Mesendoderm (in vitro differentiated cells): ENCODE data around the gene PCMTD2.
"Not testable (repeated sequence)": the region's sequence is repeated elsewhere in the genome, so short reads cannot be mapped to it uniquely, and the experiment has no call there.

Experiments used
- DNase-seq: peaks from one replicate; pipeline ENCODE4 v3.0.0; 2013
- H2AK5ac ChIP-seq: 2 replicates; pipeline ENCODE4 v1.6.1; 2013; ENCODE audit warnings: low read length, inconsistent platforms
- H2BK120ac ChIP-seq: 2 replicates; pipeline ENCODE4 v1.6.1; 2013; ENCODE audit warnings: low read depth, mild to moderate bottlenecking, low read length, moderate library complexity, mixed read lengths
- H2BK15ac ChIP-seq: replicated peaks from 2 replicates; pipeline ENCODE4 v1.6.1; 2013; ENCODE audit warnings: low read depth, mild to moderate bottlenecking, moderate library complexity
- H2BK5ac ChIP-seq: 2 replicates; pipeline ENCODE4 v1.6.1; 2013; ENCODE audit warnings: low read length, inconsistent platforms
- H3K18ac ChIP-seq: 2 replicates; pipeline ENCODE4 v1.6.1; 2013; ENCODE audit warnings: mild to moderate bottlenecking, low read length, mixed read lengths
- H3K23ac ChIP-seq: one replicate; pipeline ENCODE4 v1.6.1; 2013; ENCODE audit warnings: low read length
- H3K27ac ChIP-seq: 2 replicates; pipeline ENCODE4 v1.5.1; 2013; ENCODE audit warnings: low read depth, mild to moderate bottlenecking, inconsistent platforms, low read length, moderate library complexity
- H3K27me3 ChIP-seq: 2 replicates; pipeline ENCODE4 v1.6.1; 2013; ENCODE audit warnings: low read length, control low read depth, mild to moderate bottlenecking, inconsistent platforms; ENCODE audit not compliant: insufficient read depth, poor library complexity
- H3K36me3 ChIP-seq: 2 replicates; pipeline ENCODE4 v1.6.1; 2013; ENCODE audit warnings: low read length, inconsistent platforms; ENCODE audit not compliant: control insufficient read depth, insufficient read depth
- H3K4ac ChIP-seq: one replicate; pipeline ENCODE4 v1.6.1; 2013; ENCODE audit warnings: low read depth, mild to moderate bottlenecking, low read length, moderate library complexity
- H3K4me1 ChIP-seq: 2 replicates; pipeline ENCODE4 v1.6.1; 2013; ENCODE audit warnings: low read depth, low read length, inconsistent platforms; ENCODE audit not compliant: control insufficient read depth
- H3K4me2 ChIP-seq: 2 replicates; pipeline ENCODE4 v1.6.1; 2013; ENCODE audit warnings: low read length
- H3K4me3 ChIP-seq: 2 replicates; pipeline ENCODE4 v1.5.1; 2013; ENCODE audit warnings: mild to moderate bottlenecking, low read length
- H3K56ac ChIP-seq: one replicate; pipeline ENCODE4 v1.6.1; 2013; ENCODE audit warnings: low read length
- H3K79me1 ChIP-seq: 2 replicates; pipeline ENCODE4 v1.6.1; 2013; ENCODE audit warnings: low read length, inconsistent platforms
- H3K79me2 ChIP-seq: 2 replicates; pipeline ENCODE4 v1.6.1; 2013; ENCODE audit warnings: mild to moderate bottlenecking, low read length; ENCODE audit not compliant: control insufficient read depth, insufficient read depth
- H3K9ac ChIP-seq: 2 replicates; pipeline ENCODE4 v1.6.1; 2013; ENCODE audit warnings: low read length, inconsistent platforms
- H4K5ac ChIP-seq: one replicate; pipeline ENCODE4 v1.6.1; 2013; ENCODE audit warnings: low read length
- H4K8ac ChIP-seq: one replicate; pipeline ENCODE4 v1.6.1; 2013; ENCODE audit warnings: low read depth, mild to moderate bottlenecking, control low read depth, low read length, moderate library complexity
- WGBS: extraction: QIAGEN DNeasy Blood & Tissue Kit; methylation state at CpG from one replicate; pipeline ENCODE4 v1.1.7; 2013; ENCODE audit warnings: low lambda C conversion rate, missing lambda C conversion rate; ENCODE audit not compliant: insufficient coverage; ENCODE audit errors: extremely low coverage; 5-methylcytosine and 5-hydroxymethylcytosine counted together

PCMTD2 gene

GRCh38 chr20:64234921-64235565 is 20.5 kb upstream of the PCMTD2 start:
- H3K56ac ChIP-seq, H3K4me3 ChIP-seq, H4K8ac ChIP-seq, H3K4me2 ChIP-seq, H3K23ac ChIP-seq, H3K4me1 ChIP-seq, H3K27ac ChIP-seq, H3K9ac ChIP-seq, H4K5ac ChIP-seq, H3K18ac ChIP-seq, H3K27me3 ChIP-seq, H2AK5ac ChIP-seq, H3K36me3 ChIP-seq, H3K79me2 ChIP-seq, H2BK120ac ChIP-seq, H3K4ac ChIP-seq, DNase-seq, H2BK15ac ChIP-seq, H3K79me1 ChIP-seq, H2BK5ac ChIP-seq: not testable (repeated sequence)
- no CpG with 5 or more reads among the region's 17 CpGs for WGBS

GRCh38 chr20:64236137-64237088 is 19.1 kb upstream of the PCMTD2 start:
- no peaks in the 10 kb centered on the region for H3K79me1 ChIP-seq
- no peaks in the 10 kb centered on the region for H3K27me3 ChIP-seq
- no peak overlapping the region for H3K18ac ChIP-seq
- DNase-seq = no peak
- H3K36me3 ChIP-seq = no peaks in the 10 kb centered on the region
- no peak overlapping the region for H3K4me2 ChIP-seq
- no peak overlapping the region for H4K5ac ChIP-seq
- no peak overlapping the region for H3K23ac ChIP-seq
- no peak overlapping the region for H2BK15ac ChIP-seq
- no peak overlapping the region for H3K4me3 ChIP-seq
- no peaks in the 10 kb centered on the region for H3K79me2 ChIP-seq
- H4K8ac ChIP-seq = no peak overlapping the region
- no CpG with 5 or more reads among the region's 27 CpGs for WGBS
- H2BK5ac ChIP-seq = no peak overlapping the region
- H3K4ac ChIP-seq = no peak overlapping the region
- no peak overlapping the region for H2BK120ac ChIP-seq
- no peak overlapping the region for H3K9ac ChIP-seq
- H3K27ac ChIP-seq = no peak overlapping the region
- no peak overlapping the region for H3K56ac ChIP-seq
- H3K4me1 ChIP-seq = no peaks in the 10 kb centered on the region
- H2AK5ac ChIP-seq = no peak overlapping the region

- Histone ChIP-seq H4K5ac (no peak overlapping the region), H3K36me3 (no peaks in the 10 kb centered on the region), H3K18ac (no peak overlapping the region), H3K9ac (no peak overlapping the region), H2BK5ac (no peak overlapping the region), H3K4ac (no peak overlapping the region), H2BK120ac (no peak overlapping the region), H4K8ac (no peak overlapping the region), H3K79me2 (no peaks in the 10 kb centered on the region), H3K4me2 (no peak overlapping the region), H3K27me3 (no peaks in the 10 kb centered on the region), H3K23ac (no peak overlapping the region), H2AK5ac (no peak overlapping the region), H3K4me1 (no peaks in the 10 kb centered on the region), H3K56ac (no peak overlapping the region), H2BK15ac (no peak overlapping the region), H3K27ac (no peak overlapping the region), H3K79me1 (no peaks in the 10 kb centered on the region), H3K4me3 (no peak overlapping the region)
- WGBS = no CpG with 5 or more reads among the region's 17 CpGs
- no peak for DNase-seq
These were observed 18.2 kb upstream of the PCMTD2 start for GRCh38 chr20:64237316-64237715.

- no CpG with 5 or more reads among the region's 11 CpGs for WGBS
- Histone ChIP-seq H3K18ac (no peak overlapping the region), H3K36me3 (no peaks in the 10 kb centered on the region), H3K4ac (no peak overlapping the region), H2AK5ac (no peak overlapping the region), H4K8ac (no peak overlapping the region), H3K9ac (no peak overlapping the region), H3K4me2 (no peak overlapping the region), H4K5ac (no peak overlapping the region), H2BK120ac (no peak overlapping the region), H3K56ac (no peak overlapping the region), H3K27me3 (no peaks in the 10 kb centered on the region), H3K23ac (no peak overlapping the region), H3K4me3 (no peak overlapping the region), H2BK5ac (no peak overlapping the region), H3K4me1 (no peaks in the 10 kb centered on the region), H2BK15ac (no peak overlapping the region), H3K79me1 (no peaks in the 10 kb centered on the region), H3K27ac (no peak overlapping the region), H3K79me2 (no peaks in the 10 kb centered on the region)
- DNase-seq = no peak
These were observed 17.3 kb upstream of the PCMTD2 start for GRCh38 chr20:64238115-64238825.

- no peak overlapping the region for H4K8ac ChIP-seq
- H3K36me3 ChIP-seq = no peaks in the 10 kb centered on the region
- WGBS = no CpG with 5 or more reads among the region's 7 CpGs
- H3K27ac ChIP-seq = no peak overlapping the region
- no peaks in the 10 kb centered on the region for H3K27me3 ChIP-seq
- H3K79me2 ChIP-seq = no peaks in the 10 kb centered on the region
- H3K18ac ChIP-seq = no peak overlapping the region
- no peaks in the 10 kb centered on the region for H3K79me1 ChIP-seq
- H3K4ac ChIP-seq = no peak overlapping the region
- no peak overlapping the region for H2AK5ac ChIP-seq
- no peak overlapping the region for H3K23ac ChIP-seq
- DNase-seq = no peak
- H3K4me2 ChIP-seq = no peak overlapping the region
- no peak overlapping the region for H3K4me3 ChIP-seq
- H3K56ac ChIP-seq = no peak overlapping the region
- H2BK5ac ChIP-seq = no peak overlapping the region
- no peaks in the 10 kb centered on the region for H3K4me1 ChIP-seq
- no peak overlapping the region for H3K9ac ChIP-seq
- H4K5ac ChIP-seq = no peak overlapping the region
- no peak overlapping the region for H2BK120ac ChIP-seq
- H2BK15ac ChIP-seq = no peak overlapping the region
These were observed 16.6 kb upstream of the PCMTD2 start for GRCh38 chr20:64238851-64239387.
